ENCODE results near the gene BRD3. TPM values are rescaled to one million over a fixed set of nuclear protein-coding genes. Genes with fewer than 3 reads are reported as not detected.

The BRD3 gene
- total RNA-seq, 1 donor from 2014 or later, result 48.7 TPM

DNA sequence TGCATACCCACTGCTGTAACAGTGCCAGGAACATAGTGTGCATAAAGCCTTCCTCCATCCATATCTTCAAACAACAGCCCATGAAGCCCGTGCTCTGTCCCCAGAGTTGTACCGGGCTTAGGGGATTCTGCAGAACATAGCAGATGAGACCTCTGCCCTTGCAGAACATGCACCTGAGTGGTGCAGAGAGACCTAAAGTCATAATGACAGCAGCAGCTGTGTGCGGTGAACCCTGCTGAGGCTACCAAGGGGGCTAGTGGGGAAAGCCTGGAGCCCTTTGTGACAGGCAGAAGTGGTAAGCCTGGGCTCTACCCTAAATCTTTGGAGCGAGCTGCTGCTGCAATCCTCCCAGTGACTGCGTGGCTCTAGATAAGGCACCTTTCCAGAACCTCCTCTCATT is 32.2 kb upstream of the BRD3 start:
- TF ChIP-seq, protein P1, sequence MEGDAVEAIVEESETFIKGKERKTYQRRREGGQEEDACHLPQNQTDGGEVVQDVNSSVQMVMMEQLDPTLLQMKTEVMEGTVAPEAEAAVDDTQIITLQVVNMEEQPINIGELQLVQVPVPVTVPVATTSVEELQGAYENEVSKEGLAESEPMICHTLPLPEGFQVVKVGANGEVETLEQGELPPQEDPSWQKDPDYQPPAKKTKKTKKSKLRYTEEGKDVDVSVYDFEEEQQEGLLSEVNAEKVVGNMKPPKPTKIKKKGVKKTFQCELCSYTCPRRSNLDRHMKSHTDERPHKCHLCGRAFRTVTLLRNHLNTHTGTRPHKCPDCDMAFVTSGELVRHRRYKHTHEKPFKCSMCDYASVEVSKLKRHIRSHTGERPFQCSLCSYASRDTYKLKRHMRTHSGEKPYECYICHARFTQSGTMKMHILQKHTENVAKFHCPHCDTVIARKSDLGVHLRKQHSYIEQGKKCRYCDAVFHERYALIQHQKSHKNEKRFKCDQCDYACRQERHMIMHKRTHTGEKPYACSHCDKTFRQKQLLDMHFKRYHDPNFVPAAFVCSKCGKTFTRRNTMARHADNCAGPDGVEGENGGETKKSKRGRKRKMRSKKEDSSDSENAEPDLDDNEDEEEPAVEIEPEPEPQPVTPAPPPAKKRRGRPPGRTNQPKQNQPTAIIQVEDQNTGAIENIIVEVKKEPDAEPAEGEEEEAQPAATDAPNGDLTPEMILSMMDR (IDR thresholded peaks at IDR 0.05), result no peak
- peaks cover 5% of the 10 kb centered on the region for H3K9me3 Mint-ChIP-seq (ENCODE audit: low read depth)
- H3K4me1 Mint-ChIP-seq (ENCODE audit: low read depth), result no peaks in the 10 kb centered on the region
- no peak overlapping the region for H3K27ac Mint-ChIP-seq (ENCODE audit: unreplicated experiment)
- peaks cover 3% of the 10 kb centered on the region for H3K36me3 Mint-ChIP-seq (ENCODE audit: low read depth)
- no peak for DNase-seq (ENCODE audit: low spot score)
- peaks cover 16% of the 10 kb centered on the region for H3K27me3 Mint-ChIP-seq (ENCODE audit: low read depth)
- no peak overlapping the region for H3K4me3 Mint-ChIP-seq (ENCODE audit: unreplicated experiment)

DNA sequence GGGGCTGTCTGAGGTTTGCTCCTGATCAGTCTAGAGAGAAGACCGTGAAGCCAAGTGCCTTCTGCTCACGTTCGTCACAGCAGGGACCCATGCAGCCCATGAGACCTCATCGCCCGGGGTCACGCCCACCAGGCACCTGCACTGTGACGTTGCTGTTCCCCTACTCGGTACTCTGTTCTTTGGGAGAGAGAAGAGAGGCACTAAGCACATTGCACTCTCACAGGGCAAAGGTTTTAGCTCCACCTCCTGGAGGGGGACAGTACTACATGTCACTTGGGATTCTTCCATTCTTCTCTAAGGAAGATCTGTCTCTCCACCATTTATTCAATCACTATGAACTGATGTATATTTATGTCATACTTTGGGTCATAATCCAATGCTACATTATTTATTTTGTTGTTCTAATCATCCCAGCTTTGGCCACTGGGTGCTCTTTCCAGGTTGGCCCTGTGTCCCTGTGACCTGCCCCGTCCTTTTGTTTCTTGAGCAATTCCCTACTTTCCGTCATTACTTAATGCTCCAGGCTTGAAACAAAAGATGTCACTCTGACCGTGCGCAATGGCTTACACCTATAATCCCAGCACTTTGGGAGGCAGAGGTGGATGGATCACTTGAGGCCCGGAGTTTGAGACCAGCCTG is 31.4 kb upstream of the BRD3 start:
- Mint-ChIP-seq H3K9me3 (ENCODE audit: low read depth) (peaks cover 5% of the 10 kb centered on the region), H3K27me3 (ENCODE audit: low read depth) (peaks cover 17% of the 10 kb centered on the region), H3K4me3 (ENCODE audit: unreplicated experiment) (no peak overlapping the region), H3K4me1 (ENCODE audit: low read depth) (no peaks in the 10 kb centered on the region), H3K27ac (ENCODE audit: unreplicated experiment) (no peak overlapping the region), H3K36me3 (ENCODE audit: low read depth) (peaks cover 3% of the 10 kb centered on the region)
- no peak for DNase-seq (ENCODE audit: low spot score)
- TF ChIP-seq, protein P1 (IDR thresholded peaks at IDR 0.05), result peak; percentile 81

DNA sequence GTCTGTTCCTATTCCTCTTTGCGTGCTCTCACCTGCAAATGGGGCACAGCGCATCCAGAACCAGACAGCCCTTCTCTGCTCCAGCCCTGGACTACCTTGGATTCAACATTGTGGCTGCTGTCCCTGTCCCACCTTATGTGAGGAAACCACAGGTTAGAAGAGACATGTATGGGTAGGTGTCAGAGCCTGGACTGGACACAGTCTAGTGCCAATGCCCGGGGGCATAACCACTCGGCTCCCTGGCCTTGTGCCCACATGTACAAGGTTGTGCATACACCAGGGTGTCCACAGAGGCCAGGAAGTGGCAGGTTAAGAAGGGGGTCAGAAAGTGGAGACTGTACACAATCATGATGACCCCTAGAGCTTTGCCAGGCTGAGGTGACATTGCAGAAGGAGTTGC is 22.1 kb upstream of the BRD3 start:
- Mint-ChIP-seq H3K9me3 (ENCODE audit: low read depth) (peaks cover 5% of the 10 kb centered on the region), H3K4me3 (ENCODE audit: unreplicated experiment) (no peak overlapping the region), H3K27me3 (ENCODE audit: low read depth) (peaks cover 25% of the 10 kb centered on the region), H3K27ac (ENCODE audit: unreplicated experiment) (no peak overlapping the region), H3K4me1 (ENCODE audit: low read depth) (no peaks in the 10 kb centered on the region), H3K36me3 (ENCODE audit: low read depth) (peaks cover 1% of the 10 kb centered on the region)
- TF ChIP-seq, protein P1 (IDR thresholded peaks at IDR 0.05), result no peak
- no peak for DNase-seq (ENCODE audit: low spot score)

DNA sequence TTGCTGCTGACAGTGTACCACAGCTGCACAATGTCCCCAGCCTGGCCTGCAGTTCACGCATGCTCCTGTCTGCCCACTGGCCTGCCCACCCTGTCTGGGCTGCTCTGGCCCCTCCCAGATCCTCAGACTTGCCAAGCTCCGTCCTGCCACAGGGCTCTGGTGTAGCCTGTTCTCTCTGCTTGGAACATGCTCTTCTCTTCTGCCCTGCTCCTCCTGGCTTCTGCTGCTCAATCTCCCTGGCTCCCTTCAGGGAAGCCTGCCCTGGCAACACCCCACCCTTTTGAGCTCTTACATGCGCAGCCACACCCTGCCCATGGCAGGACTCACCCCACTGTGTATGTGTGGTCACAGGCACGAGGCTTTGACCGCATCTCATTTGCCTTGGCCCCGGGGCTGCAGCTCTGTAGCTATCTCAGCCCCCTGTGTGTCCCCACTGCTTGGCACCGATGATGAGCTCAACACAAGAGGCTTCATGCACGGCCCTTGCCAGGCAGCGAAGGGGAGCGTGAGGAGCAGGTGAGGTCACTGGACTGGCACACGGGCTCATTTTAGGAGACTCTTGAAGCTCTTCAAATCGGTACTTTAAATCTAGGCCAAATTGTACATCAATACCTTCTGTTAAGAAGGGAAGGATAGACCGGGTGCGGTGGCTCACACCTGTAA is 20.4 kb upstream of the BRD3 start:
- H3K27ac Mint-ChIP-seq (ENCODE audit: unreplicated experiment), result no peak overlapping the region

DNA sequence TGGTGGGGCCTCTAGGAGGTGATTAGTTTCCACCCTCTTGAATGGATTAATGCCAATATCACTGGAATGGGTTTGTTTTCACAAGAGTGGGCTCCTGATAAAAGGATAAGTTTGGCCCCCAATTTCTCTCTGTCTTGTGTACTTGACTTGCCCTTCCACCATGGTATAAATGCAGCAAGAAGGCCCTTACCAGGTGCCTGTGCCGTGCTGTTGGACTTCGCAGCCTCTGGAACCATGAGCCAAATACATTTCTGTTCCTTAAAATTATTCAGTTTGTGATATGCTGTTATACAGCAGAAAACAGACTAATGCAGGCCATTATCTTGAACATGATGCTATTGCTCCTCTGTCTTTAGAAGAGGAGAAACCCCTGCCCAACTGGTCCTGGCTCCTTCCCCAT is 17.8 kb upstream of the BRD3 start:
- Mint-ChIP-seq H3K4me1 (ENCODE audit: low read depth) (no peaks in the 10 kb centered on the region), H3K27ac (ENCODE audit: unreplicated experiment) (no peak overlapping the region), H3K27me3 (ENCODE audit: low read depth) (peaks cover 19% of the 10 kb centered on the region), H3K4me3 (ENCODE audit: unreplicated experiment) (no peak overlapping the region), H3K9me3 (ENCODE audit: low read depth) (peaks cover 2% of the 10 kb centered on the region), H3K36me3 (ENCODE audit: low read depth) (peaks cover 1% of the 10 kb centered on the region)
- TF ChIP-seq, protein P1 (IDR thresholded peaks at IDR 0.05), result no peak
- DNase-seq (ENCODE audit: low spot score), result no peak

More for the DNA sequence above, 20.4 kb upstream of the BRD3 start:
- DNase-seq (ENCODE audit: low spot score), result no peak
- Mint-ChIP-seq H3K4me1 (ENCODE audit: low read depth) (no peaks in the 10 kb centered on the region), H3K9me3 (ENCODE audit: low read depth) (peaks cover 5% of the 10 kb centered on the region), H3K36me3 (ENCODE audit: low read depth) (peaks cover 1% of the 10 kb centered on the region), H3K27me3 (ENCODE audit: low read depth) (peaks cover 25% of the 10 kb centered on the region), H3K4me3 (ENCODE audit: unreplicated experiment) (no peak overlapping the region)
- TF ChIP-seq, protein P1 (IDR thresholded peaks at IDR 0.05), result no peak

All from chondrocyte (in vitro differentiated cells).